Uterus (tissue), 2 donors: Measurements from ENCODE around the gene ATP8A2.

ENCODE experiments used
- POLR2A ChIP-seq, 2 donors: fragments of 450-650 bp; IDR thresholded peaks; one replicate each; pipeline ENCODE4 v1.6.1; 2016; ENCODE audit warnings: antibody characterized with exemption in 2 of 2, mild to moderate bottlenecking in 1 of 2, moderate library complexity in 1 of 2
- TF ChIP-seq, protein P1 (sequence below), 4 experiments: fragments of 200-600 bp in 2 of 4; fragments of 450-650 bp in 2 of 4; sonication (generic) in 2 of 4; IDR thresholded peaks; one replicate each; pipeline ENCODE4 v1.5.1; 2016 to 2019; ENCODE audit warnings: antibody characterized with exemption in 4 of 4, mild to moderate bottlenecking in 2 of 4, moderate library complexity in 1 of 4

- no peak for TF ChIP-seq POLR2A (IDR thresholded peaks at IDR 0.05)
- TF ChIP-seq, protein P1, sequence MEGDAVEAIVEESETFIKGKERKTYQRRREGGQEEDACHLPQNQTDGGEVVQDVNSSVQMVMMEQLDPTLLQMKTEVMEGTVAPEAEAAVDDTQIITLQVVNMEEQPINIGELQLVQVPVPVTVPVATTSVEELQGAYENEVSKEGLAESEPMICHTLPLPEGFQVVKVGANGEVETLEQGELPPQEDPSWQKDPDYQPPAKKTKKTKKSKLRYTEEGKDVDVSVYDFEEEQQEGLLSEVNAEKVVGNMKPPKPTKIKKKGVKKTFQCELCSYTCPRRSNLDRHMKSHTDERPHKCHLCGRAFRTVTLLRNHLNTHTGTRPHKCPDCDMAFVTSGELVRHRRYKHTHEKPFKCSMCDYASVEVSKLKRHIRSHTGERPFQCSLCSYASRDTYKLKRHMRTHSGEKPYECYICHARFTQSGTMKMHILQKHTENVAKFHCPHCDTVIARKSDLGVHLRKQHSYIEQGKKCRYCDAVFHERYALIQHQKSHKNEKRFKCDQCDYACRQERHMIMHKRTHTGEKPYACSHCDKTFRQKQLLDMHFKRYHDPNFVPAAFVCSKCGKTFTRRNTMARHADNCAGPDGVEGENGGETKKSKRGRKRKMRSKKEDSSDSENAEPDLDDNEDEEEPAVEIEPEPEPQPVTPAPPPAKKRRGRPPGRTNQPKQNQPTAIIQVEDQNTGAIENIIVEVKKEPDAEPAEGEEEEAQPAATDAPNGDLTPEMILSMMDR (IDR thresholded peaks at IDR 0.05), result no peak
Measured at GRCh38 chr13:25766991-25767390, 395.2 kb downstream of the ATP8A2 start.
